Activated T-cell treated with anti-CD3 and anti-CD28 coated beads for 1 hour (primary cell): ENCODE results near the gene PI4KB.
A peak's percentile ranks its signal among the peaks of the same experiment; 100 is the strongest.

Source experiments
- DNase-seq: peaks from one replicate; pipeline ENCODE4 v3.0.0-alpha.2; 2020; ENCODE audit warnings: low read depth

The PI4KB gene

DNA sequence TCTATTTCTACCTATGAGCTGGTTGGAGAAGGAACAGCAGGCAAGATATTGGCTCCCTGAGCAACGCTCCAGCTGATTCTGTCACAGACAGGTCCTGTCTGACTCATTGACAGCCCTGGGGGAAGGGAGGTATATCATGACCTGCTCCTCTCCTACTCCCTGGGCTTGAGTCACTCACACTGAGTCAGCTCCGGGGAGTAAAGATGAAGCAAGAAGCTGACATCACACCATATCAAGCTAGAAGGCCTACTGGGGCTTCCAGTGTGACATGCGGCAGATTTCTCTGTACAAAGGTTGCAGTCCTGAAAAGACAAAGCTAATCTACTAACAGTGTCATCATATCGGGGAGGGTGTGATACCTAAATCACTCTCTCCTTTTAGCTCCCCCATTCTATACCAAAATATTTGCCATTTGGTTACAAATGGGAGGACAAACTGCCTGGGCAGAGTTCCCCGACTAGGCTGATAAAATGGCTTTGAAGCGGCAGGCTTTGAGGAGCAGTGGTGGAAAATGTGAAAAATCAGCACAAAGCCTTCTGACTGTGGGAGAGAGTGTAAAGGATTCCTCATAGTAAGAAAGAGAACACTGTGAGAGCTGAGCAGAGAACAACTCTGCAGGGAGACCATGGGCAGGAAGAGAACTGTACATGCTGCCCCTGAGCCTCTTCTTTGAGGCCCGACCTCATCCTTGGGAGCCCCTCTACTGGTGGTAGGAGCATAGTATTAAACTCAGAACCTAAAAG is 15.5 kb downstream of the PI4KB start:
- peak; percentile 50 for DNase-seq

DNA sequence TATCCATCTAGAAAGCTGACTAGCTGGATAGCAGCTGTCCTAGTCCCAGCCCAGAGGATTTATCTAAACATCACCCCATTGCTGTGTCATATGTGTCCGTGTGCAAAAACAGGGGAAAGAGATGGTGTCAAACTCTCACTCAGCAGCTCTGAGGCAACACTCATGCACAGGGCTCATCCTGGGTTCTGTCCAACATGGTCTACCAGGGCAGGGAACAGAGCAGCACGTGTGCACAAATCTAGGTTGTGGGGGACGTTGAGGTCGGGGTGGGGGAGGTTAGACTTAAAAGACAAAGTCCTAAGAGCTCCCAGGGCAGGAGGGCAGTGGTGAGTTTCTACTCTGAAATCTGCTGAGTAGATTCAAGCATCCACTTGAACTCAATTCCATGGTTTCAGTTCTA is 16.2 kb downstream of the PI4KB start:
- DNase-seq = no peak

DNA sequence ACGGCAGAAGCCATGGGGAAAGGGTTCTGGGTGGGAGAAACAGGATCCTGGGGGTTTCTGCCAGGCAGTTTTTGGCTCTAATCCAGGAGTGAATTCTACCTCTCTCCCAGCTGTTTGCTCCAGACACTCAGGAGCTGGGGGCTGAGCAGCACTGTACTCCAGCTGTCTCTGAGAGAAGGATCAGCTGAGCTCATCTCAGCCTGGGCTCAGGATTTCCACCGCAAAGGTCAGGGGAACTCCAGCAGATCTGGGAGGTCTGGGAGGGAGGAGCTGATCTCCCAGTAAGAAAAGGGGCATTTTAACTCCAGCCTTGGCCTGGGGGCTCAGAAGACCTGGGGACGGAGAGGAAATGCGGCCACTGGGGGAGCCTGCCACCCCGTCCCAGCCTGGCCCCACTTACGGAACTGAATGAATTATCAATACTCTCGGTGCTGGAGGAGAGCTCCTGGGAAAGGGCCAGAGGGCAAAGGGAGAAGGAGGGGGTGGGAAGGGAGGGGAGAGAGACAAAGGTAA is 17.3 kb downstream of the PI4KB start:
- no peak for DNase-seq

DNA sequence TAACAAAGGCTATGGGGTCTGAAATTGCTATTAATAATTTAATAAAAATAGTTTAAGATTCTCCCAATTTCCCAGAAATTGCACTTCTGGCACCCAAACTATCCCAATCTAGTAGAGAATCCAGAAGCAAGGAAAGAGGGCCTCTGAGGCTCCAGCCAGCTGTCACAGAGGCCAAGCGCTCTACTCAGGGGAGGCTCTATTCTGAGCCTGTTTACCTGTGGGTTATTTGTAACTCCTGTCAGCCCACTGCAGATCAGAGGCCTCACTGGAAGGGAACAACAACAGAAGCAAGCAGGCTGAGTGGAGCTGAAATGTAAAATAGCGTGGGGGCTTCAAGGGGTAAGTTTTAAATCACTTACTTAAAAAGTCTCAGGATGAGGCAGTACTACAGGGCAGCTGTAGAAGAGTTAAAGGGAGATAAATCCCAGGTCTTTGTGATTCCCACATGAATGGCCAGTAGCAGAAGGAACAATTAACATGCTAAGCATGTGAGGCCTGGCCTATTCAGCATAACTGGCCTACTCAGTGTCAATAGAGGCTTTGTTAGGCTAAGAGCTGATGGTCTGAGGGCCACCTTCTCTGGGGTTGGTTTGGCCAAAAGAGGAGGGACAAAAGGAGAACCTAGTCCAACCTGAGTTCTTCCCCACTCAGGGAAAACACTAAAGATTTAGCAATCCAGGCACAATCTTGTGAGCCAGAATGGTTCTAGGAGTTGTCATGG is 32.3 kb downstream of the PI4KB start:
- DNase-seq = no peak

DNA sequence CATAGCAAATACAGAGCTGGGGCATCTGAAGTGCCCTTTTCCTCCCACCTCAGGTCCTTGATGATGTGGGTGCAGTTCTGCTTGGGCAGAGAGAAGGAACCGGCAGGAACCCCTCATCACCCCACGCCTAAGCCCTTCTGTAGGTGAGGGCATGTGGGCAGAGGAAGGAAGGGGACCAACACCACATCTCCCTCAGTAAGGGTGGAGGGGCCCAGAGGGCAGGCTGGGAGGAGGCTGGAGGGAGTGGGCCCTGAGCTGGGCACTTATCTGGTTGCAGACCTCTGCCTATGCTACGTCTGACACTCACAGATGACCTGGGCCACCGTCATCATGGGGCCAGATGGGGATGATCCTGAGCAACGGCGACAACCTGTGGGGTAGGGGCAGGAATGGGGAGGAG is 34.1 kb downstream of the PI4KB start:
- no peak for DNase-seq

DNA sequence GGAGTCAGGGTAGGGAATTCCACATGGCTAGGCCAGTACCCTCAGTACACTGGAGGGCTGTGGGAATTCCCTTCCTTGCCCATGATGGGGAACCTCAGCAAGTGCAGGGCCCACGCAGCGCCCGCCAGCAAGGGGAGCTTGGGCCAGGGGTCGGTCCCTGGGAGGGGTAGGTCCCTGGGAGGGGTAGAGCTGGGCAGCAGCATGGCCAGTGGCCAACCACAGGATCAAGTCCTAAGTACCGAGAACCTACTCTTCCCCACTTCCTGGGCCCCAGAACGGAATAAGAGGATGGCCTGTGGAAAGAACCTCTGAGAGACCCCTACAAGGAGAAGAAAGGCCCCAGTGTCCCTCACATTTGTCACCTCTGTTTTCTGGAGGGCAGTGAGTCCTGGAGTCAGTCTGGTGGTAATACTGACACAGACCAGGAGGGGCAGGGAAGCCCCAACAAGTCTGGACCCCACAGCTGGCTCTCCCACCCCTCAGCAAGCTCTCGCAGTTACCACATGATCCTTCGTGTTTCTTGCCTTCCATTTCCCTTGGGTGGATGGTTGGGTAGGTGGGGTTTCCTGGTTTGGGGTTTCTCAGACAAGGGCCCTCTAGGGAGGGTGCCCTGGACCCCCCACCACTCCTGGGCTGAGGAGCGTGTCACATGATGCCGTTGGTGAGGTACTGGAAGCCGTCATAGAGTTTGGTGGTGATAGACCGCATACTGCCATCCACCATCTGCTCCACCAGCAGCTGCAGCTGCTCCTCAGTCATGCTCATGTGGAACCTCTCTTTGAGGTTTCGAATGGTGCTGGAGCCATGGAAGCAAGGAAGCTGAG is 34.8 kb downstream of the PI4KB start:
- DNase-seq = no peak

DNA sequence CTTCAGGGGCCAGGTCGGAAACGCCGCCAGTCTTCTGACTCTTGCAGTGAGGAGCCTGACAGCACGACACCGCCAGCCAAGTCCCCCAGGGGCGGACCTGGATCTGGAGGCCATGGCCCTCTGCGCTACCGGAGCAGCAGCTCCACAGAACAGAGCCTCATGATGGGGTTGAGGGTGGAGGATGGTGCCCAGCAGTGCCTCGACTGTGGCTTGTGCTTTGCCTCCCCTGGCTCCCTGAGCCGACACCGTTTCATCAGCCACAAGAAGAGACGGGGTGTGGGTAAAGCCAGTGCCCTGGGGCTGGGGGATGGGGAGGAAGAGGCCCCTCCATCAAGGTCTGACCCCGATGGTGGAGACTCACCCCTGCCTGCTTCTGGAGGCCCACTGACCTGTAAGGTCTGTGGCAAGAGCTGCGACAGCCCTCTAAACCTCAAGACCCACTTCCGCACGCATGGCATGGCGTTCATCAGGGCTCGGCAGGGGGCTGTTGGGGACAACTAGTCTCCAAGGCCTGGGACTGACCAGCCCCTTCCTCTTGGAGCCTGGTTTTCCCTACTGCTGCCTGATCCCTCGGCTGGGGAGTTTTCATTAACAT is 36.4 kb downstream of the PI4KB start:
- DNase-seq = no peak

DNA sequence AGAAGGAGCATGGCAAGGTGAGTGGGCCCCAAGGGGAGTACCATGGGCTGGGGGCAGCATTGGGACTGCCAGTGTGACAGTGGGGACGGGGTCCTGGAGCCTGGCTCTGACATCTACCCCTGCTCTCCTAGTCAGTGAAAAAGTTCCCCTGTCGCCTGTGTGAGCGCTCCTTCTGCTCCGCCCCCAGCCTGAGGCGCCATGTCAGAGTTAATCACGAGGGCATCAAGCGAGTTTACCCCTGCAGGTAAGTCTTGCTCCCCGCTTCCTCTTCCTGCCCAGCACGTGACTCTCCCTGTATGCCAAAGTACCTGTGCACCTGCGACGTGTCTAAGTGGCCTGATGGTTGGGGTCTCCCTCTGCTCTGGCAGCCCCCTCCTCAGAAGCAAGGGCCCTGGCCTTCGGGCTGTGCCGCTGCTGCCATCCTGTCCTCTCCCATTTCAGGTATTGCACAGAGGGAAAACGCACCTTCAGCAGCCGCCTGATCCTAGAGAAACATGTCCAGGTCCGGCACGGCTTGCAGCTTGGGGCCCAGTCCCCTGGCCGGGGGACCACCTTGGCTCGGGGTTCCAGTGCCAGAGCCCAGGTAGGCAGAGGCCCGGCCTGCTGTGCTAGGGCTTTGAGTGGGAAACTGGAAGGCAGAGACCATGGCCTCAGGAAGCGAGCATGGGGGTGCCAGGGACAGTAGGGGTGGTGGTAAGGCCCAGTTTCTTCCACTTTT is 37.1 kb downstream of the PI4KB start:
- DNase-seq = no peak

DNA sequence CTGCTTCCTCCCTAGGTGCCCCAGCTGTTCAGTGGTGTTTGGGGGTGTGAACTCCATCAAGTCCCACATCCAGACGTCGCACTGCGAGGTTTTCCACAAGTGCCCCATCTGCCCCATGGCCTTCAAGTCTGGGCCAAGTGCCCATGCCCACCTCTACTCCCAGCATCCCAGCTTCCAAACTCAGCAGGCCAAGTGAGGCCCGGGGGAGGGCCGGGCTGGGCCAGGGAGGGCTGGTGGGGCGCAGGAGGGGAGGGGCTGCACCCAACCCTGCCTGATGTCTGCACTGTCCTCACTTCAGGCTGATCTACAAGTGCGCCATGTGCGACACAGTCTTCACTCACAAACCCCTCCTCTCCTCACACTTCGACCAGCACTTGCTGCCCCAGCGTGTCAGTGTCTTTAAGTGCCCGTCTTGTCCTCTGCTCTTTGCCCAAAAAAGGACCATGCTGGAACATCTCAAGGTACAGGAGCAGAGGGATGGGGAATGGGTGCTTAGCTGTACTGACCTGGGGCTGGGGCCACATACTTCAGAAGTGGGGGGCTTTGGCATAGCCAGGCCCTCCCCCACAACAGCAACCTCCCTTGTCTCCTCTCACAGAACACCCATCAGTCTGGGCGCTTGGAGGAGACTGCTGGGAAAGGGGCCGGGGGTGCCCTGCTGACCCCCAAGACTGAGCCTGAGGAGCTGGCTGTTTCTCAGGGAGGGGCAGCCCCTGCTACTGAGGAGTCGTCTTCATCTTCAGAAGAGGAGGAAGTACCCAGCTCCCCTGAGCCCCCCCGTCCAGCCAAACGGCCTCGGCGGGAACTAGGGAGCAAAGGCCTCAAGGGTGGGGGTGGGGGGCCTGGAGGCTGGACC is 37.9 kb downstream of the PI4KB start:
- no peak for DNase-seq

DNA sequence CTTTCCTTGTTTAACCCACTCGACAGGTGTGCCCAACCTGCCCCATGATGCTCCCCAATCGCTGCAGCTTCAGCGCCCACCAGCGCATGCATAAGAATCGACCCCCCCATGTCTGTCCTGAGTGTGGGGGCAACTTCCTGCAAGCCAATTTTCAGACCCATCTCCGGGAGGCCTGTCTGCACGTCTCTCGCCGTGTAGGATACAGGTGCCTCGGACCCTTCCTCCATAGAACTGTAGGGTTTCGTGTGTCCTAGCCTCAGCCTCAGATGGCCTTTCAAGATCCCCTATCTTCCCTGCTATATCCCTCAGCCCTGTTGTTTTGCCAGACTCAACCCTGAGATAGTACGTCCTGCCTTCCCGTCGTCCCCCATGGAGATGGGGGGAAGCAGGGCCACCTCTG is 38.7 kb downstream of the PI4KB start:
- DNase-seq = no peak

DNA sequence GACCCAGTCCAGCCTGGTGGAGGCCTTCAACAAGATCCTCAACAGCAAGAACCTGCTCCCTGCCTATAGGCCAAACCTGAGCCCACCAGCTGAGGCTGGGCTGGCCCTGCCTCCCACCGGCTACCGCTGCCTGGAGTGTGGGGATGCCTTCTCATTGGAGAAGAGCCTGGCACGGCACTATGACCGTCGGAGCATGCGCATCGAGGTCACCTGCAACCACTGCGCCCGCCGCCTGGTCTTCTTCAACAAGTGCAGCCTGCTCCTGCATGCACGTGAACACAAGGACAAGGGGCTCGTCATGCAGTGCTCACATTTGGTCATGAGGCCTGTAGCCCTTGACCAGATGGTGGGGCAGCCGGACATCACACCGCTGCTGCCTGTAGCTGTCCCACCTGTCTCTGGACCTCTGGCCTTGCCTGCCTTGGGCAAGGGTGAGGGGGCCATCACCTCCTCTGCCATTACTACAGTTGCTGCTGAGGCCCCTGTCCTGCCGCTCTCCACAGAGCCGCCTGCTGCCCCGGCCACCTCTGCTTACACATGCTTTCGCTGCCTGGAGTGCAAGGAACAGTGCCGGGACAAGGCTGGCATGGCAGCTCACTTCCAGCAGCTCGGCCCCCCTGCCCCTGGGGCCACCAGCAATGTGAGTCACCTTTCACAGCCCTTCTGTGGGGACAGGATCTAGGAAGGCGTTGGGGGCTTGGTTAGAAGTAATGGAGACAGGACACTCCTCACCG is 39.3 kb downstream of the PI4KB start:
- DNase-seq = no peak

DNA sequence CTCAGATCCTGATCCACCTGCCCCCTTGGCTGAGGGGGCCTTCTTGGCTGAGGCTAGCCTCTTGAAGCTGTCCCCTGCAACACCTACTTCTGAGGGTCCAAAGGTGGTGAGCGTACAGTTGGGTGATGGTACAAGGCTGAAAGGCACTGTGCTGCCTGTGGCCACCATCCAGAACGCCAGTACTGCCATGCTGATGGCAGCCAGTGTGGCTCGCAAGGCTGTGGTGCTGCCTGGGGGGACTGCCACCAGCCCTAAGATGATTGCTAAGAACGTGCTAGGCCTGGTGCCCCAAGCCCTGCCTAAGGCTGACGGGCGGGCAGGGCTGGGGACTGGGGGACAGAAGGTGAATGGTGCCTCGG is 39.9 kb downstream of the PI4KB start:
- no peak for DNase-seq

DNA sequence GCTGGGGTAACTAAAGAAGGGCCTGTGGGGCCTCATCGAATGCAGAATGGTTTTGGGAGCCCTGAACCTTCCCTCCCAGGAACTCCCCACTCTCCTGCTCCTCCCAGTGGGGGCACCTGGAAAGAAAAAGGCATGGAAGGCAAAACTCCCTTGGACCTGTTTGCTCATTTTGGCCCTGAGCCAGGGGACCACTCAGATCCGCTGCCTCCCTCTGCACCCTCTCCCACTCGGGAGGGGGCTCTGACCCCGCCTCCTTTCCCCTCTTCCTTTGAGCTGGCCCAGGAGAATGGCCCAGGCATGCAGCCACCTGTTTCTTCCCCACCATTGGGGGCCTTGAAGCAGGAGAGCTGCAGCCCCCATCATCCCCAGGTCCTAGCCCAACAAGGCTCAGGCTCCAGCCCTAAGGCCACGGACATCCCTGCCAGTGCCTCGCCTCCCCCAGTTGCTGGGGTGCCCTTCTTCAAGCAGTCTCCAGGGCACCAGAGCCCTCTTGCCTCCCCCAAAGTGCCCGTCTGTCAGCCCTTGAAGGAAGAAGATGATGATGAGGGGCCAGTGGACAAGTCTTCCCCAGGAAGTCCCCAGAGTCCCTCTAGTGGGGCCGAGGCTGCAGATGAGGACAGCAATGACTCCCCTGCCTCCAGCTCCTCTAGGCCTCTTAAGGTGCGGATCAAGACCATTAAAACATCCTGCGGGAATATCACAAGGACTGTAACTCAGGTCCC is 40.4 kb downstream of the PI4KB start:
- DNase-seq = no peak

DNA sequence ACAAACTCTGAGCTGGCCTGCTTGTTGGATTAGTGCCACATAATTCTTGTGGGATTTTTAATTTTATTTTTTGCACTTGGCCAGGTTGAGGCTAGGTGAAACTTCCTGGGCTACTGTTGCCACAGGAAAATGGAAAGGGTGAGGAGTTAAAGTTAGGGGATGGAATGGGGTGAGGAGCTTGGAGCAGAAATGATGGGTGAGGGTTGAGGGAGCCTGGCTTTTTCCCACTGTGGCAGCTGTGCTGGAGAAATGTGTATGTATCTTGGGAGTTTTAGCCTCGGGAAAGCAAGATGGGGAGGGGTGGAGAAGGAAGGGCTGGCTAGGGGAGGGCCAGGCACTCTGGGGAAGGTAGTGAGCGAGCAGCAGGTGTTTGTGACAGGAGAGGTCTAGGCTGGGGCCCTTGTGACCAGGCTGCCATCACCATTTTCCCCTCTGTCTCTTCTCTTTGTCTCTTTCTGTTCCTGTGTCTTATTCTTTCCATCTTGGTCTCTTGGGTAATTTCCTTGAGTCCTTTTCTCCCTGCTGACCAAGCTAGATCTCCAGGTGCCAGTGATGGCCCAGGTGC is 43.1 kb downstream of the PI4KB start:
- DNase-seq = no peak

DNA sequence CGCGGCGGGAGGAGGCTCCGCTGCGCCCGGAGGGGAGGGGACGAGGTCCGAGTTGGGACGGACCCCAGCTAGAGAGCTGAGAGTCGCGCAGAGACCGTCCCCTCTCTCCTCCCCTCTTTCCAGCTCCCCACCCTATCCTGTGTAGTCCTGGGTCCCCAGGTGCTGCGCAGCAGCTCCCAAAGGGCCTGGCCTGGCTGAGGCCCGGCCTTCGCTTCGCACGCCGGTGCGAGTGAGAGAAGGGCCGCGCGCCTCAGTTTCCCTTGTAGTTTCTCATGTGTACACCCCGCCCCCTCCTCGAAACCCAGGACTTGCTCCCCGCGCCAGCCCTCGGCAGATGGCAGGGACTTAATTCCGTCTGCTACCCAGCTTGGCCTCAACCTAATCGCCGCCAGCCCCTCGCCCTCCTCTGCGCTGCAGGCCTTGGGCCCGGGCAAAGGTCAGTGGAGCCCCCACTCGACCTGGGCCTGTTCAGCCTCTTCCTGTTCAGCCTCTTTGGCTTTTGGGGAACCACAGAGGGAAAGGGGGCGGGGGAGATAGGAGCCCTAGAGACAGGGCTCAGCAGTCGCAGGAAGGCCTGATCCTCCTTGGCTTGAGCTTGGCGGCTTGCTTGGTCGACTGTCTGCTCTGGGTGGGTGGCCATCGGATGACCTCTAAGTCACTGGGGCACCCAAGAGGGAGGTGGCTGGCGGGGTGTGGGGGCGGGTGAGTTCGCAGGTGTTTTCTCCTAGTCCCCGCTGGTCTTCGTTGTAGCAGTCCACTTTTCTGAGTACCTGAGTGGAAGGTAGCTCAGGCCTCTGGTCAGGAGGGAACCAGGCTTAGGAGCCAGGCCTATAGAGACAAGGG is 44.1 kb downstream of the PI4KB start:
- DNase-seq = peak; percentile 12

DNA sequence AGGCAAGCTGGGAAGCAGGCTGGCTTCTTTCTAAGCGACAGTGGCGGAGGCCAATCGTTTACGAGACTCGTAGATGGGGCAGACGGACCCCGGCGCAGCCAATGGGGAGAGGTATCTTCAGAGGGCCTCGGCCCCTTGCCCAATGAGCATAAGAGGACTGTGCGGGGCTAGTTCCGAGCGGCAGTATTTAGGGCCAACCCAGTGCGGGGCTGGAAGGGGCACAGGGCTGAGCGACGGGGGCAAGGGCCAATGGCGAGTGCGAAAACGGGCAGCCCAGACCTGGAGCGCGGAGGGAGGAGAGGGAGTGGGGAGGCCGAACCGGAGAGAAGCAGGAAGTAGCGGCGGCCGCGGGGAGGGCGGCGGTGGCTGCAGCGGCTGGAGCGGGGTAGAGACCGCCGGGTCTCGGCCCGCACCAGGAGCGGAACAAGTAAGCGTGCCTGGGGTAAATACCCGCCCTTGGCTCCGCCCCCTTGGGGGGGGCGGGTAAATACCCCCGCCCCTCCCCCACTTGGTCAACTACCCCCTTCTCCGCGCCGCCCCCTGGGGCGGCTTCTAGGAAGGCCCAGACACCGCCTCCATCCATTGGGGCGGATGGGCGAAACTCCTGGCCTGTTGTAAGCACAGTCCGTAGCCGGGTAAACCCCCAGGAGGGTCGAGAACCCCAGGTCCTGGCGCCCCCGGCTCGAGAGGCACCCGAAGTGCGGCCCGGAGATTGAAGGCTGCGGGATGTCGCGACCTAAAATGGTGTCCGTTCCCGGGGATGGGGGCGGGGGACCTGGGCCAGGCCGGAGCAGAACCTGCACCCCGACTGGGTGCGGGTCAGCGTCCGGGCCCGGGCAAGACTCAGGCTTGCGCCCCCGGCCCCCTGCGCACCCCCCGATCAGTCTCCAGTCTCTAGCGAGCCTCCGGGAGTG is 45.0 kb downstream of the PI4KB start, which contains the start of gene ZNF687:
TSS of gene ZNF687 (plus strand) at position 331 of the 914 bp plus-strand sequence. CDS start 3,993 bp downstream, outside the sequence.
- DNase-seq = peak; percentile 94
